Ectodermal cell (in vitro differentiated cells): Measurements from ENCODE around the gene S100A11.

Experiments used
- H3K27ac ChIP-seq: 2 replicates; pipeline ENCODE4 v1.7.0; 2013; ENCODE audit warnings: mild to moderate bottlenecking, low read depth, low read length; ENCODE audit not compliant: insufficient read depth, poor library complexity, severe bottlenecking
- H3K27me3 ChIP-seq: 2 replicates; pipeline ENCODE4 v1.7.0; 2013; ENCODE audit warnings: mild to moderate bottlenecking, low read length; ENCODE audit not compliant: insufficient read depth, control insufficient read depth, poor library complexity, severe bottlenecking
- H3K36me3 ChIP-seq: one replicate; pipeline ENCODE4 v1.7.0; 2013; ENCODE audit warnings: low read length; ENCODE audit not compliant: control insufficient read depth, insufficient read depth
- H3K4me1 ChIP-seq: one replicate; pipeline ENCODE4 v1.7.0; 2013; ENCODE audit warnings: low read length; ENCODE audit not compliant: control insufficient read depth, insufficient read depth
- H3K4me3 ChIP-seq: 2 replicates; pipeline ENCODE4 v1.7.0; 2013; ENCODE audit warnings: low read depth, low read length, control low read depth; ENCODE audit not compliant: insufficient read depth
- H3K9me3 ChIP-seq: 2 replicates; pipeline ENCODE4 v1.7.0; 2013; ENCODE audit warnings: mild to moderate bottlenecking, low read length, moderate library complexity; ENCODE audit not compliant: control insufficient read depth
- WGBS, 2 experiments: methylation state at CpG; one replicate each; pipeline ENCODE4 v1.1.7; 2013; ENCODE audit warnings: missing lambda C conversion rate in 2 of 2; 5-methylcytosine and 5-hydroxymethylcytosine counted together

S100A11 gene

DNA sequence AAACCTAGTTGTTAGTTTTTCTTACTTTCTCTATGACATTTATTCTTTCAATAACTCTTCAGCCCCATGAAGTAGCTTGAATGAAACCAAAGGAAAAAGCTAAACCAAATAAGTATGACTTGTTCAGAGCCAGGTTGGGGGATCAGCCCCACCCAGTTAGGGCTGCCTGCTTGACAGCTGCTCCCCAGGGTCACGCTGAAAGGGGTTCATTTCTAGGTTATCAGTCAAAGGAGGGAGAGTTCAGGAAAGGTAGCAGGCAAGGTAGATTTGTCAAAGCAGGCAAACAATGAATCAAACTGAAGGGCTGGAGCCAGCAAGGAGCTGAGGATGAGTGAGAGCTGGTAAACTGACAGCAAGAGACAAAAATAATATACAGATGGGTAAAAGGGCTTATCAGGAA, 3.1 kb upstream of the S100A11 start:
- Histone ChIP-seq H3K9me3 (no peaks in the 10 kb centered on the region), H3K4me1 (peaks cover 6% of the 10 kb centered on the region), H3K4me3 (no peak overlapping the region), H3K27me3 (peaks cover 38% of the 10 kb centered on the region), H3K36me3 (no peaks in the 10 kb centered on the region), H3K27ac (no peak overlapping the region)
- WGBS, 2 experiments: 80 to 84% methylated on average over 1 of the region's 1 CpG

DNA sequence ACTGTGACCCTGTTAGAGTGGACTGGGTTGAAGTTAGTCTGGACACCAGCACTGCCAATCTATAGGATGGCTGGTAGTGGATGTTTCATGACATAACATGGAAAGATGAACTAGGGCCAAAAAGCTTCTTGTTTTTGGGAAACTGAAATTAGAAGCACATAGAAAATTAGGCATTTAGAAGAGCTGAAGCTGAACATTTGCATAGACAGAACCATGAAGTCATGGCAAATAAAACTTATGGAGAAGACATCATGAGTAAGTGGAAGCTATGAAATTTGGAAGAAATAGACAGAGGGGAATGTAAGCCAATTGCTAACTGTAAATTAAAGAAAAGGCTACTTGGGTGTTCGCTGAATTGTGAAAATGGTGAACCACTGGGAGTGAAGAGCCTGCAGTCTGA, 2.7 kb upstream of the S100A11 start:
- Histone ChIP-seq H3K4me3 (no peak overlapping the region), H3K27ac (no peak overlapping the region), H3K4me1 (peaks cover 8% of the 10 kb centered on the region), H3K9me3 (no peaks in the 10 kb centered on the region), H3K27me3 (peaks cover 38% of the 10 kb centered on the region), H3K36me3 (no peaks in the 10 kb centered on the region)
- WGBS, 2 experiments: 80 to 91% methylated on average over 1 of the region's 1 CpG

DNA sequence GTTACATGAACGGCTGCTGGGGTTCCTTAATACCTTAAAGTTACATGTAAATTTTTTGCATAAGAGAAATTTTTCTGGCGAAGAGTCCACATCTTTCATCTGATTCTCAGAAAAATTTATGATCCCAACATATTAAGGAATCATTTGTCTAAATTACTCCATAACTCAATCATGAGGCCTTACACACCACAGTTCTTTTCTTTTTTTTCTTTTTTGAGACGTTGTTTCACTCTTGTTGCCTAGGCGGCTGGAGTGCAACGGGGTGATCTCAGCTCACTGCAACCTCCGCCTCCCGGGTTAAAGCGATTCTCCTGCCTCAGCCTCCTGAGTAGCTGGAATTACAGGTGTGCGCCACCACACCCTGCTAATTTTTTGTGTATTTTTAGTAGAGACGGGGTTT, 2.1 kb upstream of the S100A11 start:
- 92 to 94% methylated on average over 9 of the region's 10 CpGs for WGBS, 2 experiments
- H3K4me3 ChIP-seq: no peak overlapping the region
- no peaks in the 10 kb centered on the region for H3K9me3 ChIP-seq
- H3K27me3 ChIP-seq: peaks cover 38% of the 10 kb centered on the region
- peaks cover 8% of the 10 kb centered on the region for H3K4me1 ChIP-seq
- no peaks in the 10 kb centered on the region for H3K36me3 ChIP-seq
- H3K27ac ChIP-seq: no peak overlapping the region

DNA sequence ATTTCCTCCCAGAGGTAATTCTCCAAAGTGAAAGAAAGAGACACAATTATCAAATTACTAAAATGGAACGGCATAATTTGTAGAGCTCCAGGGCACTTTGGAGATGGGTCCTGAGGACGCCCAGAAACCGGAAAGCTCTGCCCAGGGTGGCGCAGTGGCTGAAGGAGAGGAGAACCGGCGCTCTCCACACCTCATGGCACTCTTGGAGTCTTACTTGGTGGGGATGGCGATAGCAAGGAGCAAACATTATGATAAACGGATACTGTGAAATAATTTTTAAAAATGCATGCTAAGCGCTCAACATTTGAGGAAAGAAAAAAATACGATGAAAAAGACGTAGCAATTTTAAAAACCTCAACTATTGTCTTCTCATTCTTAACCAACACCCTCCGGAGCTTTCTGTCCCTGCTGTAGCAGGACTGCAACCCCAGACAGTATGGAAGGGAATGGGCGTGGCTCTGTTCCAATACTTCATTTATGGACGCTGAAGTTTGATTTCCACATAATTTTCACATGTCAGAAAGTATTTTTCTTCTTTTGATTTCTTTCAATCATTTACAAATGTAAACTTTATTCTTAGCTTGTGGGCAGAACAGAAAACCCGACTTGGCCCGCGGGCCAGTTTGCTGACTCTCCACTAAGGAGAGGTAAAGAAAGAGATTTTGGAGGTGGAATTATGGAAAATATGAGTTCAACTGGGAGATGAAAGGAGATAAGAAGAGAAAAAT, 1.1 kb downstream of the S100A11 start:
- Histone ChIP-seq H3K4me1 (peaks cover 8% of the 10 kb centered on the region), H3K4me3 (peak overlapping the region; percentile 42), H3K27me3 (peaks cover 33% of the 10 kb centered on the region), H3K27ac (no peak overlapping the region), H3K9me3 (no peaks in the 10 kb centered on the region), H3K36me3 (no peaks in the 10 kb centered on the region)
- WGBS, 2 experiments: 17% methylated on average over 17 of the region's 17 CpGs

DNA sequence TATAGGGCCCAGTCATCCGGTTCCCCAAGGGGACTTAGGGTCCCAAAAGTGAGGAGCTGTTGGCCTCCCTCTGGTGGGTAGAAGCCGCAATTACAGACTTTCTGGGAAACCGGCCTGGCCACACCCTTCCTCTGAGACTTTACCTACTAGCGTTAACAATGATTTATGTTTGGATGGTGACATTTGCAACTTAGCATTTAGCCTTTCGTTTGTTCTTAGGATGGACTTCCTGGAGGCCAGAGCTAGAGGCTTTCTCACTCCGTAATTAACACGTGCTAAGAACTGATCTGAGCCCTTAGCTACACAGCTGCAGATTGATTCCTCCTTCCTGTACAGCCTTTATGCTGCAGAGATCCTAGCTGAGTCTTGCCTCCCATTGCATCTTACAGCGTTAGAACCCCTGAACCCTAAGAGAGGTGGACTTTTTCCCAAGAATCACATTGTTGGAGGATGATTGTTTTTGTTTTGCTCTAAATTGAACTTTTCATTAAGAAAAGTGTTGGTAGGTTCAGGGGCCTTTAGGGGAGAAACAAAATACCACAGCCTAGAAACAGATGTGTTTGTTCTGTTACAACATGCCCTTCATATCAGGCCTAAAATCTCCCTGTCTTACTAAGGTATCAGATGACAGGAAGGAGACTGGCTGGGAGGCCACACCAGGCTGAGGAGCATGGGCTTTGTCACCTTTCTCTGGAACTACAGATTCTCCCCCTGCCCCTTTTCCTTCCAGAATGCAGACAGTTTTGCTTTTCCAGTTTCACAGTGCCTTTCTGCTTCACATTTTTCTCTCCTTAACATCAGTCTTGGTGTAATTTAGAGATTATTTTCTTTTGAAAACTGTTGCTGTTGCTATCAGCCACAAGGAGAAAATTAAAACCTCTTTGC, 1.9 kb downstream of the S100A11 start:
- peaks cover 8% of the 10 kb centered on the region for H3K4me1 ChIP-seq
- no peak overlapping the region for H3K27ac ChIP-seq
- H3K27me3 ChIP-seq: peaks cover 26% of the 10 kb centered on the region
- H3K4me3 ChIP-seq: peak overlapping the region; percentile 42
- 6 to 8% methylated on average over 8 of the region's 8 CpGs for WGBS, 2 experiments
- H3K9me3 ChIP-seq: no peaks in the 10 kb centered on the region
- H3K36me3 ChIP-seq: no peaks in the 10 kb centered on the region

DNA sequence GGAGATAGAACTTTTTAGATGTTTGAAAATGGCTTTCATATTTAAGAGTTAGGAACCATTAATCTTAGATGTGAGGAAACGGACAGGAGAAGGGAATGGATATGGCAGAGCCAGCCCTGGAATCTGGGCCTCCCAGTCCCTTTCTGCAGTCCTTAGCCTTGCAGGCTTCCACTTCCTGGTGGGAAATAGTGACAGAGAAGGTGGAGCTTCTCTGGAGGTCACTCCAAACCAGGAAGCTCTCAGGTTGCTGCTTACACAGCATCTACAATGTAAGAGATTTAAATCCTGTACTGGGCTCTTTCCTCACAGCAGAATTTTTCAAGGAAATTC, 2.5 kb downstream of the S100A11 start:
- 66 to 71% methylated on average over 1 of the region's 1 CpG for WGBS, 2 experiments
- H3K27ac ChIP-seq: no peak overlapping the region
- no peak overlapping the region for H3K4me3 ChIP-seq
- H3K27me3 ChIP-seq: peaks cover 25% of the 10 kb centered on the region
- H3K9me3 ChIP-seq: no peaks in the 10 kb centered on the region
- peaks cover 8% of the 10 kb centered on the region for H3K4me1 ChIP-seq
- no peaks in the 10 kb centered on the region for H3K36me3 ChIP-seq

DNA sequence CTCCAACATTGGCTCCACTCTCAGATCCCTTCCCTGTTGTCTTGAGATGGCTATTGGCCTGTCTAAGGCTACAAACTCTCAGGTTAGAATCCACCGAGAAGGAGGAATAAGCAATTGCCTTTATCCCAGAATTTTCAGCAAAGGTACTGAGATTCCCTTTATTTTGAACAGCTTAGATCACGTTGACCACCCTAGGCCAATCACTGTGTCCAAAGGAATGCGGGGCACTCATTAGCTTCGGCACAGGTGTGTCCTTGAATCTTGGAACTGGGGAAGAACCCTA, 6.9 kb downstream of the S100A11 start:
- 90 to 93% methylated on average over 4 of the region's 4 CpGs for WGBS, 2 experiments
- Histone ChIP-seq H3K27ac (no peak overlapping the region), H3K4me1 (peaks cover 2% of the 10 kb centered on the region), H3K9me3 (no peaks in the 10 kb centered on the region), H3K36me3 (no peaks in the 10 kb centered on the region), H3K27me3 (peaks cover 4% of the 10 kb centered on the region), H3K4me3 (no peak overlapping the region)

DNA sequence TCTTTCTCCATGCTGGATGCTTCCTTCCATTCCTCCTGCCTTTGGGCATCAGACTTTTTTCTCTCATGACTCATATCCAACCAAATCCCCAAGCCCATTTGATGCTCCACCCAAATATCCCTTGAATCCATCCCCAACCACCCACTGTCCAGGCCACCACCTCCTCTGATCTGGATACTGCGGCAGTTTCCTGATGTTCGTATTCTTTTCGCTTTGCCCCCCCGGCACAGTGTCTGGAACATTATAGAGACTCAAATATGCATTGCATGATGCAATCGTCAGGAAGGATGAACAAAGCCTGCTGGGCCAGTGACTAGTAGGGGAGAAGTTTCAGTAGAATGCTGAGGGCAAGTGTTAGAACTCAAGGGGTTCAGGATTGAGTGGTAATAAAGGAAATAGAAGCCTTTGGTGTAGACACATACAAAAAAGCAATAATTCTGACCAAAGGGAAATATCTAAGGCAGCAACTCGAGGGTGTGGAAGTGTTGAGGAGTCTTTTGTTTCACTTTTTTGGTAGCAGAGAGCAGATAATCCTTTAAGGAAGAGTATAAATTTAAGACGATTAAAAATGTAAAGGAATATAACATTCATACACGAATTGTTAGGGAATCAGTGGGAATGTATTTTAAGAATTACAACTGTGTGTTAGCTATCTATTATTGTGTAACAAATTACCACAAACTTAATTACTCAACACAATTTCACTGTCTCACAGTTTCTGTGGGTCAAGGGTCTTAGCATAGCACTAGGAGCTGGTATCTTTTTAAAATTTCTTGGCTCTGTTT, 7.5 kb downstream of the S100A11 start:
- no peaks in the 10 kb centered on the region for H3K9me3 ChIP-seq
- no peak overlapping the region for H3K4me3 ChIP-seq
- WGBS, 2 experiments: 90 to 97% methylated on average over 6 to 8 of the region's 8 CpGs
- H3K27ac ChIP-seq: no peak overlapping the region
- peaks cover 4% of the 10 kb centered on the region for H3K27me3 ChIP-seq
- H3K36me3 ChIP-seq: no peaks in the 10 kb centered on the region
- H3K4me1 ChIP-seq: peaks cover under 1% of the 10 kb centered on the region

DNA sequence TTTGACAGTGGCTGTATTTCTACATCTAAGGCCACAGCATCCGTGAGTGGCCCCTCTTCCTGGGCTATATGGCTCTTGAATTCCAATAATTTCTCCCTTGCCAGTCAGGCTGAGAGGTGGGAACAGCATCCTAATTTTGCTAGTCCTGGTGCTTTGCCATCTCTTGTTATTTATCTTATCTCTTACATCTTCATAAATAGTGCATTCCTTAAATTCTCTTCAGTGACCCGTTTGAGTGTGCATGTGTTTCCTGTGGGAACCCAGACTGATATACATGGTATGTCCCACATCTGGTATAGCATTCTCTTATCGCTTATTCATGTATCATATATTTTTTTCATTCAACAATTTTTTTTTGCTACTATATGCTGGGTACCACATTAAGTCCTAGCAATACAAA, 9.9 kb downstream of the S100A11 start:
- 89 to 93% methylated on average over 3 of the region's 3 CpGs for WGBS, 2 experiments
- no peaks in the 10 kb centered on the region for H3K9me3 ChIP-seq
- H3K4me3 ChIP-seq: no peak overlapping the region
- H3K27me3 ChIP-seq: peaks cover 16% of the 10 kb centered on the region
- peaks cover 6% of the 10 kb centered on the region for H3K4me1 ChIP-seq
- no peak overlapping the region for H3K27ac ChIP-seq
- H3K36me3 ChIP-seq: no peaks in the 10 kb centered on the region

DNA sequence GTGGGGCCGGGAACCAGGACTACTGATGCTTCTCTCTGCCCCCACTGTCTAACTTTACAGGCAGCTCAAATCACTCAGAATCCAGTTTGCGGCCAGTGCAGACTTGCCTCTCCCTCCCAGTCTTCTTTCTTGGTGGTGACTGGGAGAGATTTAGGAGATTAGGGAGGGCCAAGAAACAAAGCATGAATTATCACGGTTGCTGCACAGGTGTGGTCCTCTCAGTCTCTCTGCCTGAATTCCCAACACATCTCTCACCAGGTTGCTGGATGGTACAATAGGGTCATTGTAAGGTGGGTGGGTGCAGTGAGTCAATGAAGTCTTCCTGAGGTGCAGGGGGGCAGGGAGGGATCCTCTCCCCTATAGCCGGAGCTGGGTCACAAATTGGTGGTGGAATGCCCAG, 12.6 kb downstream of the S100A11 start:
- Histone ChIP-seq H3K27ac (no peak overlapping the region), H3K36me3 (no peaks in the 10 kb centered on the region), H3K4me3 (no peak overlapping the region), H3K27me3 (peaks cover 16% of the 10 kb centered on the region), H3K4me1 (peaks cover 6% of the 10 kb centered on the region), H3K9me3 (no peaks in the 10 kb centered on the region)
- WGBS, 2 experiments: 67 to 82% methylated on average over 3 to 4 of the region's 4 CpGs
